ENCODE data around the gene DNMT3B. TPM values are rescaled to one million over a fixed set of nuclear protein-coding genes. Genes with fewer than 3 reads are reported as not detected.

DNMT3B gene
- total RNA-seq = 1 to 10 TPM; 1.0 to 2.7 TPM

DNA sequence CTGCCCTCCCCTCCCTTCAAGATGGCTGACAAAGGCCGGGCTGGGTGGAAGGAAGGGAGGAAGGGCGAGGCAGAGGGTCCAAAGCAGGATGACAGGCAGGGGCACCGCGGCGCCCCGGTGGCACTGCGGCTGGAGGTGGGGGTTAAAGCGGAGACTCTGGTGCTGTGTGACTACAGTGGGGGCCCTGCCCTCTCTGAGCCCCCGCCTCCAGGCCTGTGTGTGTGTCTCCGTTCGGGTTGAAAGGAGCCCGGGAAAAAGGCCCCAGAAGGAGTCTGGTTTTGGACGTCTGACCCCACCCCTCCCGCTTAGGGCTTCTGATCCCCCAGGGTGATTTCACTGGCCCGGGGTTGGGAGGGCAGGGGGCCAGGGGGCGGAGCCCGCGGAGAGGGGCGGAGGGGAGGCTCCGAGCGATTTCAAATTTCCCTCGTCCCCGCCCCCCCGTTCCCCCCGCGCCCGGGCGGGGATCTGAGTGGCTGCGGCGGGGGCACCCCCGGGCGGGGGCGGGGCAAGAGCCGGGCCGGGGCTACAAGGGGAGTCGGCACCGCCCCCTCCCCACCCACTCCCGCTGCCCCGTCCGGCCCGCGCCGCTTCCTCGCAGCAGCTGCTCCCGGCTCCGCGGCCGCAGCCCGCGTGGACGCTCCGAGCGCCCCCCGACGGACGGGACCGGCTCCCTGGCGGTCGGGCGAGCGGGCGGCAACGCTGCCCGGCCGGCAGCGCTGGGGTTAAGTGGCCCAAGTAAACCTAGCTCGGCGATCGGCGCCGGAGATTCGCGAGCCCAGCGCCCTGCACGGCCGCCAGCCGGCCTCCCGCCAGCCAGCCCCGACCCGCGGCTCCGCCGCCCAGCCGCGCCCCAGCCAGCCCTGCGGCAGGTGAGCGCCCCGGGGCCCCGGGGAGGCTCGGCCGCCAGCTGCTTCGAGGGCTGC is at the start of gene DNMT3B:
Gene DNMT3B, plus strand, starts transcription at position 555 of the 923 bp plus-strand sequence. CDS start 17,939 bp downstream, outside the sequence.

DNA sequence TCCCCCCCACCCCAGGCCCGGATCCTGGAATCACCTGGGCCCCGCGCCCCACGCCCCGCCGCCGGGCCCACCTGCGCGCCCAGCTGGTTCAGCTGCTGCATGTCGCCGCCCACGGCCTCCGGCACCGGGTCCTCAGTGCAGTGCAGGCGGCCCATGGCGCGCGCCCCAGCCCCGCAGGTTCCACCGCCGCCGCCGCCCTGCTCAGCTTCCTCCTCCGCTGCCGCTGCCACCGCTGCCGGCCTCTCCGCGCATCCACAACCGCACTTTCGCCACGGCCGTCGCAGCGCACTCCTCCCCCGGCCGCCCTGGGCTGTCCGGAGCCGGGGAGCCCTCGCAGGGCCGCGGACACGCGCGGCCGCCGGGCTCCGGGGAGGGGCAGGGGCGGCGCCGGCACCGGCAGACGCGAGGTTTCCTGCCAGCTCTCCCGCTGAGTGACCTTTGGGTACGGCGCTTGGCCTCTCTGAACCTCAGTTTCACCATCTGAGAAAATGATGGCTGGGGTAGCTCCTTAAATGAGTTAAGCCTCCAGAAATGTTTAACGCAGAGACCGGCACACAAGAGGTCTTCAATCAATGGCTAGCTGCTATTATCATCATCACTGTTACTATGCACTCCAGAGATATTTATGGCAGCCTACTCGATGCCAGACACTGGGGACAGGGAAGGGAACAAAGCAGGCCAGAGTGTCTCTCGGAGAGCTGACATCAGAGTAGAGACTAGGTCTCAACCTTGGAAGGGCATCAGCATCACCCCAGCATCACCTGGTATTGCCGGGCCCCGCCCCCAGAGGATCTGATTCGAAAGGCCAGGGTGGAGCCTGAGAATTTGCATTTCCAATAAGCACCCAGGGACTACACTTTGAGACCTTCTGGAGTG is 18.7 kb upstream of the DNMT3B start, which contains the start of gene COMMD7:
Gene COMMD7, minus strand, starts transcription at position 231 of the 876 bp plus-strand sequence. Its CDS starts 76 bp downstream, at position 155.

Other genes with a start within 250 kb of the DNMT3B start
- gene NOL4L, start 177.1 kb upstream of the DNMT3B start, total RNA-seq = 10 to 100 TPM in 1 of 2 donors, 1 to 10 TPM in 1; 7.6 to 11.3 TPM
- not detected for gene C20orf203, start 88.4 kb upstream of the DNMT3B start, total RNA-seq
- 10 to 100 TPM; 26.5 to 41.0 TPM for gene COMMD7, start 18.9 kb upstream of the DNMT3B start, total RNA-seq
- 100 to 1,000 TPM in 1 of 2 donors, 10 to 100 TPM in 1; 82.6 to 123 TPM for gene MAPRE1, start 57.6 kb downstream of the DNMT3B start, total RNA-seq
- gene EFCAB8, start 96.5 kb downstream of the DNMT3B start, total RNA-seq = under 1 TPM in 1 of 2 donors, not detected in 1; under 0.01 TPM
- not detected for gene SUN5, start 242.0 kb downstream of the DNMT3B start, total RNA-seq
- not detected for gene BPIFB2, start 245.3 kb downstream of the DNMT3B start, total RNA-seq

Measured in melanocyte of skin (primary cell).